ENCODE results near the gene DAP. TPM values are rescaled to one million over a fixed set of nuclear protein-coding genes. Genes with fewer than 3 reads are reported as not detected.
A peak's percentile ranks its signal among the peaks of the same experiment; 100 is the strongest.

DAP gene
- total RNA-seq, 1 experiment from 2014 or later: 138 TPM

DNA sequence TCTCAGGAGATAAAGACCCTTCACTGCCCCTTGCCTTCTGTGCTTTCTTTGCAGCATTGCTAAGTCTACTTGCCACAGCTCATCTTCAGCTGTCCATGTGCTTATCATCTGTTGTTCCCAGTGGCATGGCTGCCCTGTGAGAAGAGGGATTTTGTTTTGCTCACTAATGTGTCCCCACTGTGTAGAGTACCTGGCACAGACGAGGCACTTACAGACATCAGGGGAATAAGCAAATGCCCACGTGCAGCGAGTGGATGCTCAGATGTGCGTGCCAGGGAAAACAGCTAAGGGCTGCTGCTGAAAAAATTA is 31.0 kb downstream of the DAP start:
- CTCF ChIA-PET: no interaction called here
- H3K36me3 Mint-ChIP-seq (ENCODE audit: insufficient read depth, unreplicated experiment): peaks cover 38% of the 10 kb centered on the region
- intact Hi-C loops (cut with micrococcal nuclease; ENCODE audit: unreplicated experiment): no loop called here
- H3K27me3 Mint-ChIP-seq (ENCODE audit: unreplicated experiment): no peaks in the 10 kb centered on the region
- no TSS peak for BruUV-seq (replicated peaks)
- no peaks in the 10 kb centered on the region for H3K9me3 Mint-ChIP-seq (ENCODE audit: low read depth, unreplicated experiment)
- H3K4me3 Mint-ChIP-seq (ENCODE audit: low read depth, unreplicated experiment): no peak overlapping the region
- DNase-seq: no peak
- TF ChIP-seq, protein P1, sequence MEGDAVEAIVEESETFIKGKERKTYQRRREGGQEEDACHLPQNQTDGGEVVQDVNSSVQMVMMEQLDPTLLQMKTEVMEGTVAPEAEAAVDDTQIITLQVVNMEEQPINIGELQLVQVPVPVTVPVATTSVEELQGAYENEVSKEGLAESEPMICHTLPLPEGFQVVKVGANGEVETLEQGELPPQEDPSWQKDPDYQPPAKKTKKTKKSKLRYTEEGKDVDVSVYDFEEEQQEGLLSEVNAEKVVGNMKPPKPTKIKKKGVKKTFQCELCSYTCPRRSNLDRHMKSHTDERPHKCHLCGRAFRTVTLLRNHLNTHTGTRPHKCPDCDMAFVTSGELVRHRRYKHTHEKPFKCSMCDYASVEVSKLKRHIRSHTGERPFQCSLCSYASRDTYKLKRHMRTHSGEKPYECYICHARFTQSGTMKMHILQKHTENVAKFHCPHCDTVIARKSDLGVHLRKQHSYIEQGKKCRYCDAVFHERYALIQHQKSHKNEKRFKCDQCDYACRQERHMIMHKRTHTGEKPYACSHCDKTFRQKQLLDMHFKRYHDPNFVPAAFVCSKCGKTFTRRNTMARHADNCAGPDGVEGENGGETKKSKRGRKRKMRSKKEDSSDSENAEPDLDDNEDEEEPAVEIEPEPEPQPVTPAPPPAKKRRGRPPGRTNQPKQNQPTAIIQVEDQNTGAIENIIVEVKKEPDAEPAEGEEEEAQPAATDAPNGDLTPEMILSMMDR (IDR thresholded peaks at IDR 0.05; ENCODE audit: unreplicated experiment): no peak
- H3K27ac Mint-ChIP-seq (ENCODE audit: unreplicated experiment): no peak overlapping the region
- H3K4me1 Mint-ChIP-seq (ENCODE audit: low read depth, unreplicated experiment): peaks cover 39% of the 10 kb centered on the region

- TF ChIP-seq, protein P1 (IDR thresholded peaks at IDR 0.05; ENCODE audit: unreplicated experiment): no peak
- DNase-seq: no peak
- Mint-ChIP-seq H3K27ac (ENCODE audit: unreplicated experiment) (no peak overlapping the region), H3K4me3 (ENCODE audit: low read depth, unreplicated experiment) (no peak overlapping the region), H3K9me3 (ENCODE audit: low read depth, unreplicated experiment) (no peaks in the 10 kb centered on the region), H3K36me3 (ENCODE audit: insufficient read depth, unreplicated experiment) (peaks cover 42% of the 10 kb centered on the region), H3K4me1 (ENCODE audit: low read depth, unreplicated experiment) (peaks cover 42% of the 10 kb centered on the region), H3K27me3 (ENCODE audit: unreplicated experiment) (no peaks in the 10 kb centered on the region)
- no TSS peak for BruUV-seq (replicated peaks)
- intact Hi-C loops (cut with micrococcal nuclease; ENCODE audit: unreplicated experiment): no loop called here
- CTCF ChIA-PET: no interaction called here
These were observed 31.6 kb downstream of the DAP start for GRCh38 chr5:10729320-10730042.

- BruUV-seq (replicated peaks): no TSS peak
- Mint-ChIP-seq H3K9me3 (ENCODE audit: low read depth, unreplicated experiment) (no peaks in the 10 kb centered on the region), H3K27ac (ENCODE audit: unreplicated experiment) (no peak overlapping the region), H3K4me3 (ENCODE audit: low read depth, unreplicated experiment) (no peak overlapping the region), H3K36me3 (ENCODE audit: insufficient read depth, unreplicated experiment) (peaks cover 42% of the 10 kb centered on the region), H3K4me1 (ENCODE audit: low read depth, unreplicated experiment) (peaks cover 46% of the 10 kb centered on the region), H3K27me3 (ENCODE audit: unreplicated experiment) (no peaks in the 10 kb centered on the region)
- CTCF ChIA-PET: no interaction called here
- intact Hi-C loops (cut with micrococcal nuclease; ENCODE audit: unreplicated experiment): no loop called here
- no peak for DNase-seq
- TF ChIP-seq, protein P1 (IDR thresholded peaks at IDR 0.05; ENCODE audit: unreplicated experiment): no peak
These were observed 32.4 kb downstream of the DAP start for GRCh38 chr5:10728679-10729078.

GRCh38 chr5:10727861-10728260 is 33.2 kb downstream of the DAP start:
- H3K9me3 Mint-ChIP-seq (ENCODE audit: low read depth, unreplicated experiment): no peaks in the 10 kb centered on the region
- H3K4me1 Mint-ChIP-seq (ENCODE audit: low read depth, unreplicated experiment): peaks cover 54% of the 10 kb centered on the region
- CTCF ChIA-PET: no interaction called here
- no peak overlapping the region for H3K4me3 Mint-ChIP-seq (ENCODE audit: low read depth, unreplicated experiment)
- TF ChIP-seq, protein P1 (IDR thresholded peaks at IDR 0.05; ENCODE audit: unreplicated experiment): no peak
- peaks cover 38% of the 10 kb centered on the region for H3K36me3 Mint-ChIP-seq (ENCODE audit: insufficient read depth, unreplicated experiment)
- no TSS peak for BruUV-seq (replicated peaks)
- DNase-seq: no peak
- intact Hi-C loops (cut with micrococcal nuclease; ENCODE audit: unreplicated experiment): no loop called here
- H3K27me3 Mint-ChIP-seq (ENCODE audit: unreplicated experiment): no peaks in the 10 kb centered on the region
- peak overlapping the region; percentile 24 for H3K27ac Mint-ChIP-seq (ENCODE audit: unreplicated experiment)

Measured in Calu3 (cell line).